Ishikawa (cell line): ENCODE measurements around the gene ATP4B.

Experiments used
- CEBPB ChIP-seq: IDR thresholded peaks from 2 replicates; pipeline ENCODE4 v1.6.1; 2012
- CREB1 ChIP-seq: IDR thresholded peaks from 2 replicates; pipeline ENCODE4 v1.6.1; 2012; ENCODE audit warnings: low read depth
- EGR1 ChIP-seq: IDR thresholded peaks from 2 replicates; pipeline ENCODE4 v1.6.1; 2012
- EP300 ChIP-seq: IDR thresholded peaks from 2 replicates; pipeline ENCODE4 v1.6.1; 2012; ENCODE audit warnings: borderline replicate concordance
- FOXM1 ChIP-seq: IDR thresholded peaks from 2 replicates; pipeline ENCODE4 v1.6.1; 2012; ENCODE audit warnings: low read depth, borderline replicate concordance
- NFIC ChIP-seq: IDR thresholded peaks from 2 replicates; pipeline ENCODE4 v1.6.1; 2012
- RAD21 ChIP-seq: IDR thresholded peaks from 2 replicates; pipeline ENCODE4 v1.6.1; 2012; ENCODE audit warnings: low read depth
- TAF1 ChIP-seq: IDR thresholded peaks from 2 replicates; pipeline ENCODE4 v1.6.1; 2012; ENCODE audit warnings: low read depth, mild to moderate bottlenecking
- TCF12 ChIP-seq: IDR thresholded peaks from 2 replicates; pipeline ENCODE4 v1.6.1; 2012; ENCODE audit warnings: low read depth
- TEAD4 ChIP-seq: IDR thresholded peaks from 2 replicates; pipeline ENCODE4 v1.6.1; 2012
- YY1 ChIP-seq: IDR thresholded peaks from 2 replicates; pipeline ENCODE4 v1.6.1; 2012; ENCODE audit warnings: low read depth
- ZBTB7A ChIP-seq: IDR thresholded peaks from 2 replicates; pipeline ENCODE4 v1.6.1; 2012; ENCODE audit warnings: low read depth
- TF ChIP-seq, protein P1 (sequence below): IDR thresholded peaks from 2 replicates; pipeline ENCODE4 v1.6.1; 2012
- TF ChIP-seq, protein P2 (sequence below): IDR thresholded peaks from 2 replicates; pipeline ENCODE4 v1.6.1; 2012
- TF ChIP-seq, protein P3 (sequence below): IDR thresholded peaks from 2 replicates; pipeline ENCODE4 v1.6.1; 2012; ENCODE audit warnings: low read depth, mild to moderate bottlenecking

The ATP4B gene

DNA sequence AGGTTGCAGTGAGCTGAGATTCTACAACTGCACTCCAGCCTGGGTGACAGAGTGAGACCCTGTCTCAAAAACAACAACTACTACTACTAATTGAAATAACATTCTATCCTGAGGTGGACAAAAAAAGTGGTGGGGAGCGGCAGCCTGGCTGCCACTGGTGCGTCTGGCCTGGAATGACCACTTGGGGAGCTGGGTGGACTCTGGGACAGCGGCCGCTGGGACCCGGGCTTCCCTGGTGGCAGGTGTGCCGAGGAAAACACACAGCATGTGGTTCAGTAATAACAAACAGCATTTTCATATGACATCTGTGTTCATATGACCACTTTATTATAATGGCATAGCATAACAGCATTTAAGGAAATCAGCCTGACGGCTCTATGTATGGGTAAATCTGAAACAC lies 39.5 kb downstream of the ATP4B start:
- TF ChIP-seq, protein P1, sequence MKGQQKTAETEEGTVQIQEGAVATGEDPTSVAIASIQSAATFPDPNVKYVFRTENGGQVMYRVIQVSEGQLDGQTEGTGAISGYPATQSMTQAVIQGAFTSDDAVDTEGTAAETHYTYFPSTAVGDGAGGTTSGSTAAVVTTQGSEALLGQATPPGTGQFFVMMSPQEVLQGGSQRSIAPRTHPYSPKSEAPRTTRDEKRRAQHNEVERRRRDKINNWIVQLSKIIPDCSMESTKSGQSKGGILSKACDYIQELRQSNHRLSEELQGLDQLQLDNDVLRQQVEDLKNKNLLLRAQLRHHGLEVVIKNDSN, result no peak
- TF ChIP-seq NFIC (no peak), CREB1 (no peak), EGR1 (no peak), TCF12 (no peak), TAF1 (no peak), TEAD4 (no peak)
- TF ChIP-seq, protein P2, sequence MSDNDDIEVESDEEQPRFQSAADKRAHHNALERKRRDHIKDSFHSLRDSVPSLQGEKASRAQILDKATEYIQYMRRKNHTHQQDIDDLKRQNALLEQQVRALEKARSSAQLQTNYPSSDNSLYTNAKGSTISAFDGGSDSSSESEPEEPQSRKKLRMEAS, result no peak
- TF ChIP-seq, protein P3, sequence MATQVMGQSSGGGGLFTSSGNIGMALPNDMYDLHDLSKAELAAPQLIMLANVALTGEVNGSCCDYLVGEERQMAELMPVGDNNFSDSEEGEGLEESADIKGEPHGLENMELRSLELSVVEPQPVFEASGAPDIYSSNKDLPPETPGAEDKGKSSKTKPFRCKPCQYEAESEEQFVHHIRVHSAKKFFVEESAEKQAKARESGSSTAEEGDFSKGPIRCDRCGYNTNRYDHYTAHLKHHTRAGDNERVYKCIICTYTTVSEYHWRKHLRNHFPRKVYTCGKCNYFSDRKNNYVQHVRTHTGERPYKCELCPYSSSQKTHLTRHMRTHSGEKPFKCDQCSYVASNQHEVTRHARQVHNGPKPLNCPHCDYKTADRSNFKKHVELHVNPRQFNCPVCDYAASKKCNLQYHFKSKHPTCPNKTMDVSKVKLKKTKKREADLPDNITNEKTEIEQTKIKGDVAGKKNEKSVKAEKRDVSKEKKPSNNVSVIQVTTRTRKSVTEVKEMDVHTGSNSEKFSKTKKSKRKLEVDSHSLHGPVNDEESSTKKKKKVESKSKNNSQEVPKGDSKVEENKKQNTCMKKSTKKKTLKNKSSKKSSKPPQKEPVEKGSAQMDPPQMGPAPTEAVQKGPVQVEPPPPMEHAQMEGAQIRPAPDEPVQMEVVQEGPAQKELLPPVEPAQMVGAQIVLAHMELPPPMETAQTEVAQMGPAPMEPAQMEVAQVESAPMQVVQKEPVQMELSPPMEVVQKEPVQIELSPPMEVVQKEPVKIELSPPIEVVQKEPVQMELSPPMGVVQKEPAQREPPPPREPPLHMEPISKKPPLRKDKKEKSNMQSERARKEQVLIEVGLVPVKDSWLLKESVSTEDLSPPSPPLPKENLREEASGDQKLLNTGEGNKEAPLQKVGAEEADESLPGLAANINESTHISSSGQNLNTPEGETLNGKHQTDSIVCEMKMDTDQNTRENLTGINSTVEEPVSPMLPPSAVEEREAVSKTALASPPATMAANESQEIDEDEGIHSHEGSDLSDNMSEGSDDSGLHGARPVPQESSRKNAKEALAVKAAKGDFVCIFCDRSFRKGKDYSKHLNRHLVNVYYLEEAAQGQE, result no peak

DNA sequence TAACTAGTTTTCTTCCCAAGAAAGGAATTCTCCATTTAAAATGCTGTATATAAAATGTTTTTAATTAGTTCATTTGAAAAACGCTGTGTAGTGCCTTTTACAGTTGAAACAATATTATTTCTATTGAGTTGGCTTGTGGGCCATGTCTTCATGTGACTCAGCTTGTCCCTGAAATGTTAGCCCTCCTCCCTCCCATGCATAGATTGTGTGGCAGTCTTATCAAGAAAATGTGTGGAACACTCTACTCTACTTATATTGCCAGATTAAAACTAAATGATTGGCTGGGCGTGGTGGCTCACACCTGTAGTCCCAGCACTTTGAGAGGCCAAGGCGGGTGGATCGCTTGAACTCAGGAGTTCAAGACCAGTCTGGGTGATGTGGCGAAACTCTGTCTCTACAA lies 40.0 kb downstream of the ATP4B start:
- no peak for TF ChIP-seq TCF12
- no peak for TF ChIP-seq RAD21
- TF ChIP-seq, protein P1, result no peak
- TF ChIP-seq ZBTB7A, result no peak
- TF ChIP-seq YY1, result no peak
- TF ChIP-seq EP300, result no peak
- no peak for TF ChIP-seq CEBPB
- TF ChIP-seq TEAD4, result no peak
- TF ChIP-seq CREB1, result no peak
- no peak for TF ChIP-seq EGR1
- TF ChIP-seq, protein P2, result no peak
- TF ChIP-seq, protein P3, result no peak
- TF ChIP-seq FOXM1, result no peak
- no peak for TF ChIP-seq NFIC
- no peak for TF ChIP-seq TAF1

DNA sequence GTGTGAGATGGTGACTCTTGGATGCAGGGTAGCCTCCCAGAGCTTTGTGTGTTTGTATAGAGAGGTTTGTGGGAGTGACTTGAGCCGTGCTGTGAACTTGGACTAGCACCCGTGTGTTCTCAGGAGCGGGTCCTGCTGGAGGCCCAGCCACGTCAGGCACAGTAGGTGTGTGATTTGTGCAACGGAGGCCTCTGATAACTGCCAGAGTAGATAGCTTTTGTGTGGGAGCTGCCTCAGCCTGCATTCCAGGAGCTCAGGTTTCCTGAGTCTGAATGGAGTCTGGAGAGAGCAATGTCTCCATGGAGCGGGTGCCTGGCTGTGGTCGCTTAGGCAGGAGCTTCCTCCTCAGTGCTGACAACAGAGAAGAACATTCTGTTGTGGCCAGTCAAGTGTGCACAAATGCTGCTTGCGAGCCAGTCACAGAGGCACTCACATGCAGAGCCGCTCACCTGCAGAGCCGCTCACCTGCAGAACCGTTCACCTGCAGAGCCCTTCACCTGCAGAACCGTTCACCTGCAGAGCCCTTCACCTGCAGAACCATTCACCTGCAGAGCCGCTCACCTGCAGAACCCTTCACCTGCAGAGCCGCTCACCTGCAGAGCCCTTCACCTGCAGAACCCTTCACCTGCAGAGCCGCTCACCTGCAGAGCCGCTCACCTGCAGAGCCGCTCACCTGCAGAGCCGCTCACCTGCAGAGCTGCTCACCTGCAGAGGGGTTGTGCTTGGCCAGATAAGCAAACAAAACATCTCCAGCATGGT lies 40.8 kb downstream of the ATP4B start:
- TF ChIP-seq YY1 (peak; percentile 40; the same call in 1 of the 2 replicates), ZBTB7A (no peak; the same call in 1 of the 2 replicates), RAD21 (no peak; the same call in 1 of the 2 replicates), CEBPB (peak; percentile 78), TEAD4 (peak; percentile 97), FOXM1 (peak; percentile 74), NFIC (peak; percentile 69), CREB1 (no peak), TAF1 (no peak), EGR1 (no peak), EP300 (peak; percentile 93), TCF12 (peak; percentile 100)
- TF ChIP-seq, protein P1, result 0 out of 2 replicates have a peak, but pooled peaks have one; percentile 38
- TF ChIP-seq, protein P2, result peak; percentile 66
- TF ChIP-seq, protein P3, result no peak

DNA sequence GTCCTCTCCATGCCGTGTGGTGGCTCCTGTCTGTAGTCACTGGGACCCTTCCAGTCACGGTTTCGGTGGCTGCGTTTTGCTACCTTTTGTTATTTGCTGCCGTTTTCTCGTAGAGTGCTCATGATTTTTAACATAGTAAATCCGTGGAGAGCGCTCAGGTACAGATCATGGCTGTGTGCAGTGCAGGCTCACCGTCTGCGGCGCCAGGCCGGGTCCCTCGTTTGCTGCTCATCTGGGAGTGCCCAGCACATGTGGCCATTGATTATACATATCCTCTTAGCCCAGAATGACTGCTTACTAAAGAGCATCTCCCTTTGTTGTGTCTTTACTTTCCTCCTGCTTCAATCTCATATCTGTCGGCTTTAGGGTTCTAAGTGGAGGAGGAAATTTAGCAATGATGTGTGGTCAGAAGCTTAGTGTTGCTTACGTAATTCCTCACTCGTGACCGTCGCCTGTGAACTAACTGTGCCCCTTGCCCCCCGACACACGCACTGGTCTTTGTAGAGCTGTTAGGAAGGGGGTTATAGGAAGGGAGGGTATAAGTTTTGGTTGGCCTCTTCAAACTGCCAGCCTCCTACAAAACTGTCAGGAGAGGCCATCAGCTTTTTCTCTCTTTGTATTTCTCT lies 41.6 kb downstream of the ATP4B start:
- TF ChIP-seq EP300 (no peak), ZBTB7A (no peak), YY1 (no peak), TCF12 (no peak), CREB1 (no peak), FOXM1 (no peak), CEBPB (no peak), EGR1 (no peak), RAD21 (no peak)
- TF ChIP-seq, protein P3, result no peak
- TF ChIP-seq, protein P1, result no peak
- TF ChIP-seq, protein P2, result no peak
